NT2/D1 (cell line): ENCODE results near the gene IRGC.

ENCODE experiments used
- YY1 ChIP-seq: IDR thresholded peaks from 2 replicates; pipeline ENCODE4 v1.6.1; 2011; ENCODE audit not compliant: insufficient read length, insufficient read depth
- ZNF274 ChIP-seq: IDR thresholded peaks from 2 replicates; pipeline ENCODE4 v1.6.1; 2011; ENCODE audit warnings: mild to moderate bottlenecking, low read depth, low read length

- no peak for TF ChIP-seq YY1
- TF ChIP-seq ZNF274 = no peak
Measured at GRCh38 chr19:43715776-43716175, at the start of gene IRGC.
